IPS-11a (cell line): ENCODE data around the gene MMP15.
"Not testable (repeated sequence)": the region's sequence is repeated elsewhere in the genome, so short reads cannot be mapped to it uniquely, and the experiment has no call there.

Experiments used
- H3K4me3 ChIP-seq: one replicate; pipeline ENCODE4 v1.5.1; 2013; ENCODE audit warnings: low read depth, low read length, control low read depth

MMP15 gene

DNA sequence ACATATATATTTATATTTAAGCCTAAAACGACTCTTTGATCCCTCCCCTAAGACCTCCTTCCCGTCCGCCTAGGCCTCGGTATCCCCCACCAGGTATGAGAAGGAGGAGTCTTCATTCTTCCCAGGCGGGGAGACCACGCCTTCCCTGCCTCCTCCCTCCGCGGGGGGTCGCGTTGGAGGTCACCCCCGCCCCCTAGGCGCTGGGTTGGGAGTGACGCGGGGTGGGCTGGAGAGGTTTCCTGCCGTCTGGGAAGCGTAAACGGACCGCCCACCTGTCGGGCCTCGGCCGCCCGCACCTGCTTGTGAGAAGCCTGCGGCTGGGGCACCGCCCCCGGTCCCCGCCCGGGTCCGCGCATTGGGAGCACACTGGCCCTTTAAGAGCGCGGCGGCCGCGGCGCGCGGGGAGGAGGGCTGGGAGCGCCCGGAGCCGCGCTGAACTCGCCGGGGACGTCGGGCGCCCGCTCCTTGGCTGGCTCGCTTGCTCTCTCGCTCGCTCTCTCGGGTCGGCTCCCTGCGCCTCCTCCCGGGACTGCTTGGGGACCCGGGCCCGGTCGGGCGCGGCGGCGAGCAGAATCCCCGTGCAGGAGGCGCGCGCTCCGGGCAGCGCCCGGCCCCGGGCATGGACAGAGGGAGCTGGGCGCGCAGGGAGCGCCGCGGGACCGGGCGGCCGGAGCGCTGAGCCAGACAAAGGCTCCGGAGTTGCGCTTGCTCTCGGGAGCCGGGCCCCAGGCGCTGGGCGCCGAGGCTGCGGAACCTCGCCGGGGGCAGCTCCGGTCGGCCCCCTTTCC is at the start of gene MMP15:
MMP15 (plus strand) TSS at position 404 of the 788 bp plus-strand sequence. CDS start 597 bp downstream, outside the sequence.
- H3K4me3 ChIP-seq: peak within 1 kb of the TSS; percentile 71

GRCh38 chr16:57976331-57976796 is 49.2 kb upstream of the MMP15 start:
- H3K4me3 ChIP-seq: no peak overlapping the region

DNA sequence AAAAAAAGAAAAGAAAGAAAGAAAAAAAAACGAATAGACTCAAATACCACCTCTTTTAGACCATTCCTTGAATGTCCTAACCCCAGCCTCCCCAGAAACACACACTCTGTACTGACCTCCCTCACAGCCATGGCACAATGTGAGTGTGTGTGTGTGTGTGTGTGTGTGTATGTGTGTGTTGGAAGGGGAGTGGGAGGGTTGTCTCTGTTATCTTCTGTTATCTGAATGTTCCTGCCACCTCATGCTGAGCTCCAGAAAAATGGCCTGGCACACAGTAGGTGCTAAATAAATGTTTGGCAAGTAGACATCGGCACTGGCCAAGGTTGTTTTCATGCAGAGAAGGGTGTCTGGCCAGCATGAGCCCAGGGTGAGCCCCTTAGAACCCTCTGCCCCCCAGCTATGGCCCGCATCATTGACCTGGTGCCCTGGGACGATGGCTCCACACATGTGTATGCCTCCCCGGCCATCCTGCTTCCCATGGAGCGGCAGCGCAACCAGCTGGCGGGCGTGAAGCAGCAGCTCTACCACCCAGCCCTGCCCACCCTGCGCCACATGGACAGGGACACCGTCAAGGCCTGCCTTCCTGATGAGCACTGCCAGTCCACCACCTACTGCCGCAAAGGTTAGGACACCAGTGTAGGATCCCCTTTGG is 48.0 kb upstream of the MMP15 start:
- H3K4me3 ChIP-seq: no peak overlapping the region

DNA sequence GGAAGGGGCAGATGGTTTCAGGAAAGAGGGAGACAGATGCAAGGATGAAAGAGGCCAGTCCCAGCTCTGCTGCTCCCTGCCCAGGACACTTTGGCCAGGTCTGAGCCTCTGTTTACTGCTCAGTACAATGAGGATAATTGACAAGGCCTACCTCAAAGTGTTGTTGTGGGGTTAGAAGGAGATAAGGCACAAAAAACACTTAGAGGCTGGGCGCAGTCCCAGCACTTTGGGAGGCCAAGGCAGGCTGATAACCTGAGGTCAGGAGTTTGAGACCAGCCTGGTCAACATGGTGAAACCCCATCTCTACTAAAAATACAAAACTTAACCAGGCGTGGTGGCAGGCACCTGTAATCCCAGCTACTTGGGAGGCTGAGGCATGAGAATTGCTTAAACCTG is 47.5 kb upstream of the MMP15 start:
- not testable (repeated sequence) for H3K4me3 ChIP-seq

DNA sequence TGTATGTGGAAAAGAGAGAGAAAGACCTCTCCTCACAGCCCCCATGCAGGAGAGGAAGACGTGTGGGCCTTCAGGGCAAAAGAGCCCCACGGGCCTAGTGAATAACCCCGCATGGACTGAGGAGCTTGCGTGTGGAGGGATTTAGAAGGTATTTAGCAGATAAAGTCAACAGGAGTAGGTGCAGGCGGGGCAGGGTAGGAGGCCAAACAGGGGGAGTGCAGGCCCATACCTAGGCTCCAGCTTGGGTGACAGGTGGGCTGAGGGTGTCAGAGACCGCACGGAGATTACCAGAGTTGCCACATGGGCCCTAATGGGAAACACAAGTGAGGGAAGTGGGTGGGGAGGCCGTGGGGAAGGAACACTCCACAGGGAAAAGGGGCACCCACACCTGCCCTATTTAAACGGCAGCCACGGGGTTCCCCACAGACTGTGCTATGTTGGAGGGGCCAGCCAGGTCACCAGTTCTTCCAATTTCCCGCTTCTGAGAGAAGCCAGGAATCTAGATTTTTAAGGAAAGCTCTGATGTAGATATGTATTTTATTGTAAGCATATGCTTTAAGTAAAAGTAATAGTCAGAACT is 46.5 kb upstream of the MMP15 start:
- H3K4me3 ChIP-seq: no peak overlapping the region

DNA sequence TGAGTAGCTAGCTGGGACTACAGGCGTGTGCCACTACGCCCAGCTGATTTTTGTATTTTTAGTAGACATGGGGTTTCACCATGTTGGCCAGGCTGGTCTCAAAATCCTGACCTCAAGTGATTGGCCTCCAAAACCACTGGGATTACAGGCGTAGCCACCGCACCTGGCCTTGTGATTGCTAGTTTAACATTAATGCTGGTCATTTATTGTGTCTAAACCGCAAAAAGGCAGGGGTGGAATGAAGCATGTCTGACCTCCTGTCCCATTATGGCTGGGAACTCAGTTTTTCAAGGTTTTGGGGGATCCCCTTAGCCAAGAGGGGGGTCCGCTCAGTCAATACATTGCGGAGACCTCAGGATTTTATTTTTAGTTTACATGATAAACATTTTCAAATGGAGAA is 43.9 kb upstream of the MMP15 start:
- no peak overlapping the region for H3K4me3 ChIP-seq

- no peak overlapping the region for H3K4me3 ChIP-seq
Observed at GRCh38 chr16:57982385-57982784, 43.2 kb upstream of the MMP15 start.

DNA sequence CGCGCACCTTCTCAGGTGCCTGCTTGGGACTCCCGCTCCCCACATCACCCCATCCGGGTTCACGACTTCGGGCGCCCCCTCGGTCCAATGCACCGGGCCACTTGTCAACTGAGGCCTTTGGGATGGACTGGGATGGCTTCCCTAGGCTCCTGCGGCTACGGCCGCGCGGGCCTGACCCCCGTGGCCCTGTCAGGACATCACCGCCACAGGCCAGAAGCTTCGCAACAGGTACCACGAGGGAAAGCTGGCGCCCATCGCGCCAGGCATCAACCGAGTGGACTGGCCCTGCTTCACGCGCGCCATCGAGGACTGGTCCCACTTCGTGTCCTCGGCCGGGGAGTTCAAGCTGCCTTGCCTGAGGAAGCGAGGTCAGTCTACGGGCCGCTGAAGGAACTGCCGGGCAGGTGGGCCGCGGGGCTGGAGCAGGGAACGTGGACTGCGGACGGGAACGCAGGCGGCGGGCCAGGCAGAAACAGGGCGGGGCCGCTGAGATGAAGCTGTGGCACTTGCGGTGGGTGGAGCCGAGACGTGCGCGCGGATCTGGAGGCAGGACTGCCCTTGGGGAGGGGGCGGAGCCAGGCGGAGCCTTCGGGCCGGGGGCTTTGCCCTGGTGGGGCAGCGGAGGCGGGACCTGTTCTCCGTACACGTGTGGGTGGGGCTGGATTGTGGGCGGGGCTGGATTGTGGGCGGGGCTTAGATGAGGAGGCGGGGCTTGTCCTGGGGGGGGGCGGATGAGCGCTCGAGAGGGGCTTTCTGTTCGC is 40.9 kb upstream of the MMP15 start:
- H3K4me3 ChIP-seq: peak overlapping the region; percentile 45

DNA sequence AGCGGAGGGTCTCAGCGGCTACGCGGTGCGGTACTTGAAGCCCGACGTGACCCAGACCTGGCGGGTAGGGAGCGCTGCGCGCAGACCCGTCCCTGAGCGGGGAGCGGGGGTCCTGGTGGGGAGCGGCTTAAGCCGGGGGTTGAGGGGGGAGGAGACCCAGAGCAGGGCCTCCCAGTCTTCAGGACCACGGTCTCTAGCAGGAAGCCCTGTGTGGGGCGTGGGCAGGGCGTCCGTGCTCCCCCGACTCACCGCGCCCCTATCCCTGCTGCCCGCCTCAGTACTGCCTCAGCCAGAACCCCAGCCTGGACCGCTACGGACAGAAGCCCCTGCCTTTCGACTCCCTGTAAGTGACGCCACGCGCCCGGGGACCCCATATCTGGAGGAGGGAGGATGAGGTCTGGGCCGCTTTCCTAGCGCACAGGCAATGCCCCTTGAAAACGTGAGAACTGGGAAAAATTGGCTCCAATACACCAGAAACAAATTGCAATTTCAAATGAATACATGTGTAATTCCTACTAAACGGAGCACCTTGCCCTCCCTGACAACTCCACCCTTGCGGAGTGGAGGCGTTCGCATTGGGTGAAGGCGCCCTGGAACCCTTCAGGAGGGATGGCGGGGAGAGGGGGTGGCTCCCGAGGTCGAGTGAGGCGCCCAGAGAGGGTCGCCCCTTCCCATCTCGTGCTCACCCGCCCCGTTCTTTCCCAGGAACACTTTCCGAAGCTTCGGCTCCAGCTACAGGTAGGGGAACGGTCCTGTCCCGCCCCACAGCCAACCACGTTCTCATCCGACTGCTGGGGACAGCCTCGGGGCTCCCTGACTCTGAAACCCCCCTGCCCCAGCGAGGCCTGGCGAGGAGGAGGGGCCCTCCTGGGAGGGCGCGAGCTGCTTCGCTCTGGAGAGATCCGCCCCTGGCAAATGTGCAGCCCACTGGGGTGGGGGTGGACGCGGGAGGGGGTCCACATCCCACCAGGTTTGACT is 40.1 kb upstream of the MMP15 start:
- peak overlapping the region; percentile 45 for H3K4me3 ChIP-seq

- H3K4me3 ChIP-seq: no peak overlapping the region
Observed at GRCh38 chr16:57986196-57986595, 39.4 kb upstream of the MMP15 start.

- H3K4me3 ChIP-seq: no peak overlapping the region
Observed at GRCh38 chr16:57987441-57988177, 37.9 kb upstream of the MMP15 start.

DNA sequence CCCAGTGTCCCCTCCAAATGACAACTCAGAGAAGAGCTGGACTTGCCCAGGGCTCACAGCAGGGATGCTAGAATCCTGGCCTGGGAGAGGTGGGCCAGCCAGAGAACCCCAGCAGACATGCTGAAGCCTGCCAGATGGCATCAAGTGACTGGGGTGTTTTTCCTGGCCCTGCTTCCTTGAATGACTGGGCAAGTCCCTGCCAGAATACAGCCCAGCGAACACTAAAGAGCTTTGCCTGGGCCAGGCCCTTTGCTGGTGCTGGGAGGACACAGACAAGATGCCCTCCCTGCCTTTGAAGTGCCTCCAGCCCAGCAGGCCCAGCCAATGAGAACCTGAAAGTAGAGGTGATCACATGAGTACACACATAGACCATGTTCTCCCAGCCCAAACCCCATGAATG is 36.6 kb upstream of the MMP15 start:
- H3K4me3 ChIP-seq: no peak overlapping the region

DNA sequence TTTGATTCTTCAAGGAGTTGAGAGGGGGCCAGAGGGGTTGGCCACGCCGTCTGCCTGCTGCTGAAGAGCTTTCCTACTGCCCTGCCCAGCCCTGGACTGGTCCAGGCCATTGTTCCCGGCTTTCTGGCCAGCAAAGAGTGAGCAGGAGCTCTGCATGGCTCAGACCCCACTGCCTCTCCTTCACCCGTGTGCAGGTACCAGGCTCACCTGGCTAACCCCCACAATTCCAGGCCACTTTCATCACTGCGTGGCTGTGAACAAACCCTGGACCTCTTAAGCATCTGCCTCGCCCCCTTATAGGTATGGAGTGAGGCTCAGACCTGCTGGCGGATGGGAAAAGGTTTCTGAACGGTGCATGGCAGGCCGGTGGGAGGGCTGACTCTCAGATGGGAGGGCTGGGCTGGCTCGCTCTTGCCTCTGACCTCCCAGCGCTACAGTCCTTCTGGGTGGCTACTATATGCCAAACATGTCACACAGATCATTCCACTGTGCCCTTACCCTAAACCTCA is 33.9 kb upstream of the MMP15 start:
- no peak overlapping the region for H3K4me3 ChIP-seq

GRCh38 chr16:57992084-57992483 is 33.5 kb upstream of the MMP15 start:
- H3K4me3 ChIP-seq: no peak overlapping the region

DNA sequence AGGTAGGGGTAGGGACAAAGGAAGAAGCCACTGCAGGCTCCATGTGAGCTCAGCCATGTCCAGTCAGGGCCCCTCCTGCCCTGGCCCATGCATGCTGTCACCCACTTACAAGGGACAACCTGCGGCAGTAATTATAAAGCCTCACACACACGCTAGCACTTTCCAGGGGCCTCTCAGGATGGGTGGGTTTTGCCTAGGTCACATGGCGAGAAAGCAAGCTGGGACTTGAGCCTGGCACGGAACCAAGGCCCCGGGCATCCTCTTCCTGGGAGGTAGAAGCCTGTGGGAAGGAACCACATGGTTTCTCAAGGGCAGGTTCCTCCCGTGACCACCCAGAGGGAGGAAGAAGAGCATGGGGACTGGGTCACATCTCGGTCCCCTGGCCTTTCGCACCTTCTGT is 32.1 kb upstream of the MMP15 start:
- H3K4me3 ChIP-seq: no peak overlapping the region

DNA sequence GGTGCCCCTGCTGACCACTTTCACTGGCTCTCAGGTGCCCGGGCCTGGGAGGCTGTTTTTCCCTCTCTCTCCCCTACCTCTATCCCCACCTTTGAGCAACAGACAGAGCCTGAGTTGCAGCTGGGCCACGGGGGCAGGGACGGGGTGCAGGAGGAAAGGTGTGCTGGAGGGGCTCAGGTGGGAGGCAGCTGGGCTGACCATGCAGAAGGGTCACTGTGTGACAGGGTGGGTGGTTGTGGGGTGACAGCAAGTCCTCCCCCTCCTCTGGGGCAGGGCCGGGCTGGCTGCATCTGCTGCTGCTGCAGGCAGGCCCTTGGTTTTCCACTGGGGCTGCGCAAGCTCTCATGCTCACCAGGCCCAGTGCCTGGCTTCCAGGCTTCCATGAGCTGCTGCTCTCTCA is 31.7 kb upstream of the MMP15 start:
- no peak overlapping the region for H3K4me3 ChIP-seq

DNA sequence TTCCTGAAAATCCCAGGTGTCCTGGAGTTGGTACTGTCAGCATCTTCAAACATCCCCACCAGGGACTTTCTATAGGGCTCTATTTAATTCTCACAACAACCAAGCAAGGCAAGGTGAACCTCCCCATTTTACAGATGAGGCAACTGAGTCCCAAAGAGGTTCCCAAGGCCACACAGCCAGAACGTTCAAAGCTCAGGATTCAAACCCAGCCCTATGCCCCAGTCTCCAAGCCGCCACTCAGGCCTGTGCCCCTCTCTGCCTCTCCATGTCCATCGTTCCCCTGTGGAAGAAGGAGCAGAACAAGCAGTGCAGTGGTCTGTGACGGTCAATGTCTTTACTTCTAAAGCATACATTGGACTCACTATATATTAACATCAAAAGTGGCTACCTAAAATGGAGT is 31.2 kb upstream of the MMP15 start:
- no peak overlapping the region for H3K4me3 ChIP-seq

DNA sequence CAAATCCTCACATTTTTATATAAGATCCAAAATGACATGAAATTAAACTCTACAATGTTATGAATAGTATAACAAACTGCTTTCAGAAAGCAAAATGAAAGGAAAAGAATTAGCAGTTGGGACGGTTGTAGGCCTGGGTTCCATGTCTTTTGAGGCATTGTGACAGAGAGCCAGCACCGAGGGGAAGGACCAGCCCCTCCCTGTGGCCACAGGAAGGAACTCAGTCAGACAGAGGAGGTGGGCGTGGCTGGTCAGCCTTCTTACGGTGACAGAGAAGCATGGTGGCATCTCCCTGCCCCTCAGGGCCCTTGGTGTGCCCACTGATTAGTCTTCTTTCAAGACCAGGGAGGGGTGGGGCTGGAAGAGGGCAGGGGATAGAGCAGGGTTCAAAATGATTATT is 30.8 kb upstream of the MMP15 start:
- H3K4me3 ChIP-seq: no peak overlapping the region

DNA sequence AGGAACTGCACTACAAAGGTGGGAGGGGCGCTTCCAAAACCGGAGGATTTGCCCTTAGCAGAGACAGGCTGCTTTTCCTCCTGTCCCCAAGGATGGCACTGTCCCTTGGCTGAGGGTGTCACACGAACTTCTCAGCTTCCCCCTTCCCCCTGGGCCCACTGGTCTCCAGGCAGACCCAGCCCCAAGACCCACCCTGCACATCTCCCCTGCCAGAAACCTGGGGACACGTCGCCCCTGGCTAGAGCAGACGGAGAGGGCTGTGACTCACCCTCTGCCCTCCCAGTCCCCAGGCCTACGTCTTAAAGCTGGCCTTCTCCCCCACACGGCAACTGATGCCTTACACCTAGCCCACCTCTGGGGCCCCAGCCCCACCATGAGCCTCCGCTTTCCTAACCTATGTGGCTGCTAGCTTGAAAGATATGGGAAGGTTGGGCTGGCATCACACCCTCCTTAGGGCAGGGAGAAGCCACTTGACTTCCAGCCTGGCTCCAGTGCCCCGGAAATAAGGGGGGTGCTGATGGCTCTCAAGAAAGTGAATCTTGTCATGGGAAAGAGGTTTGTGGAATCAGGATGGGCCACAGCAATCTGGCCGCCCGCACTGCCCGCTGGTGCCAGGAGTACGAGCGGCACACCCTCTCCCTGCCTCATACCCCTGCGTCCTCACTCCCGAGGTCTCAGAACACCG is 29.7 kb upstream of the MMP15 start:
- no peak overlapping the region for H3K4me3 ChIP-seq
